A673 (cell line): ENCODE results near the gene ZPR1.

Source experiments
- CTCF ChIP-seq: fragments of 300-800, 200-600 bp; sonication (generic); conservative IDR thresholded peaks from 2 replicates; pipeline ENCODE4 v1.5.1; 2017; ENCODE audit warnings: low read depth, mild to moderate bottlenecking, antibody characterized with exemption, low read length, moderate library complexity, mixed read lengths
- EZH2 ChIP-seq: fragments of 200-600 bp; sonication (generic); IDR thresholded peaks from 2 replicates; pipeline ENCODE4 v1.6.1; 2017; ENCODE audit warnings: borderline replicate concordance, low read depth, mild to moderate bottlenecking, mixed read lengths, antibody characterized with exemption, low read length; ENCODE audit not compliant: poor library complexity, severe bottlenecking

- TF ChIP-seq CTCF, result no peak
- TF ChIP-seq EZH2, result no peak
Measured at GRCh38 chr11:116790167-116791001, 2.6 kb upstream of the ZPR1 start.
